TTC549 (cell line): ENCODE measurements around the gene TMOD2.

ENCODE experiments used
- FAIRE-seq: peaks from 2 replicates; lab custom pipeline; 2012; peaks lifted over from hg19 to GRCh38; lab: Jason Lieb, UNC

Gene TMOD2

DNA sequence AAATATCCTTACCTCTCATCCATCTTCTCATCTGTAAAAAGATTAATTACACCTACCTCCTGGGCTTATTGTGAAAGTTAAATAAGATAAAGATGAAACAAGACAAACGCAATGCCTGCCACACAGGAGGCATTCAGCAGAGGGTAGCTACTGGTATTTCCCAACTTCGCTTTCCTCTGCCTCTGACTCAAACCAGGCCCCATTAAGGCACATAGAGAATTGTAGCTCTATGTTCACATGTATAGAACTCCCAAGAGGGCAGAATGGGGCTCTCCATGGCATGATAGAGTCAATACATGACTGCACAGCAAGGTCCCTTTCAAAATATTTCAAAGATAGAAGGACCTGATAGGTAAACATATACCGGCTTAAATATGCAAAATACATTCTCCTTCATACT is 15.3 kb upstream of the TMOD2 start:
- no peak for FAIRE-seq

GRCh38 chr15:51736751-51737521 is 14.5 kb upstream of the TMOD2 start:
- FAIRE-seq, result no peak

- no peak for FAIRE-seq
Observed at GRCh38 chr15:51737522-51738305, 13.7 kb upstream of the TMOD2 start, which contains the start of gene LYSMD2. TSS of gene LYSMD2 (minus strand) at chr15:51737655. CDS start at chr15:51737622, 33 bp downstream.

DNA sequence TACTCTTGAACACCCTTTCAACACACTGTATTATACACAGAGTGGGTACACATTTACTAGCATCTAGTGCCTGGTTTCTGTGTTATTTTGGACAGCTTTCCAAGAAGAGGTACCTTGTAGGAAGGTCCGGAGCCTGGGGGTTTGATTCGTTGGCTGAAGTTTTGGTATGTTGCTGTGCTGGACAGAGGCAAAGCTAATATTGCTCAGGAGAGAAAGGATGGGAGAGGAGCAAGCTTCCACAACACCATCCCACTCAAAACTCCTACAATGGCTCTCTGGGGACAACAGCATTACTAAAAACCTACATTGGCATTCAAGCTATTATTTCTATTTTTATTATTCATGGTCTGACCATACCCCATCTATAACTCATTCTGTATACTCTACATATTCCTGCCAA is 12.8 kb upstream of the TMOD2 start:
- FAIRE-seq, result no peak

GRCh38 chr15:51739061-51739712 is 12.2 kb upstream of the TMOD2 start:
- no peak for FAIRE-seq

GRCh38 chr15:51749307-51749706 is 2.1 kb upstream of the TMOD2 start:
- FAIRE-seq, result no peak

DNA sequence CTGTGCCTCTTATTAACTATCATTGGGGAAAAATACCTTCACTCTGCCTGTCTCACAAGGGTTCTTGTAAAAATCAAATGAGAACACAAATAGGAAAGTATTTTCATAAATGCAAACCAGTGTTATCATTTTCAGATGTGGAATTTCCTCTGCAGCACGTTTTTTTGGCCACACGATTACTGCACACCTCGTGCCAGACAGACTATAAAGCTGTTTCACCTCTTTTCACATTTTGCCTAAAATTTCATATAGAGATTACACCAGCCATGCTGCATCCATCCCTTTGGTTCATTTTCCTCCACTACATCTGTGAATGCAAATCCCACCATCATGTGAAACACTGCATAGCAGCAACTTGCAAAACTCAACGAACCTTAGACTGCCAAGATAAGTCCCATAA is 1.2 kb upstream of the TMOD2 start:
- FAIRE-seq, result no peak

GRCh38 chr15:51751697-51752683 is 593 bp downstream of the TMOD2 start:
- no peak for FAIRE-seq

- FAIRE-seq, result no peak
Observed at GRCh38 chr15:51752888-51753287, 1.5 kb downstream of the TMOD2 start.

- no peak for FAIRE-seq
Observed at GRCh38 chr15:51754267-51754666, 2.9 kb downstream of the TMOD2 start.

DNA sequence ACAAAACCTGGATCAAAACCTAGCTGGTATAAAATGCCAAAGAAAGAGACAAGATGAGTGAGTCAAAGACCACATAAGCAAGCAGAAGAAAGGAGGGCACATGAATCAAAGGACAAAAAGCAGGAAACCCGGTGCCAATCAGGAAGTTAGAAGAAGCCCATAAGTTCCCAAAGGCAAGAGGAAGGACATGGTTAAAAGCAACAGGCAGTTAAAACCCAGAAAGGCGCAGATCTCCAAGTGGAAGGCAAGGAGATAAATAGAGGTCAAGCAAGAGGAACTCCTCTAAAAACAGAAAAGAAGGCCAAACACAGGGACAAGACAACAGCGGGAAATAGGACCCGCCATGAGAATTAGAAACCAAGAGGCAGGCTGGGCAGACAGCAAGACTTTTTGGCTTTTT is 4.4 kb downstream of the TMOD2 start:
- FAIRE-seq, result no peak

DNA sequence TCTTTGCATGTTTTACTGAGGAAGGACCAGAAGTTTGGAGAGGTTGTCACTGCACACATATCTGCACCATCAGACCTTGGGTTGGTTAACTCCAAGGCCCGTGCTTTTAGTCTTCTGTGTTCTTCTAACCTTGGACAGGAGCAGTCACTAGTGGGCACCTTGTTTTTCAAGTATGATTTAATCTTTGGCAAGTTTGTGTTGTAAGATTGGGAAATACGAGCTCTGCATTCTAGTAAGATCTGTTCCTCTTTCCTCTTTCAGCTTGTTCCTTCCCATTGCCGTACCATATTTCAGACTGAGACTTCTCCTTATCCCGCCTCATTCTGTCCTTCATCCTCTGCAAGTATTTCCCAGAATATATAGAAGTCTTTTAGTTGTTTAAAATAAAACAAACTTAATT is 5.1 kb downstream of the TMOD2 start:
- no peak for FAIRE-seq

DNA sequence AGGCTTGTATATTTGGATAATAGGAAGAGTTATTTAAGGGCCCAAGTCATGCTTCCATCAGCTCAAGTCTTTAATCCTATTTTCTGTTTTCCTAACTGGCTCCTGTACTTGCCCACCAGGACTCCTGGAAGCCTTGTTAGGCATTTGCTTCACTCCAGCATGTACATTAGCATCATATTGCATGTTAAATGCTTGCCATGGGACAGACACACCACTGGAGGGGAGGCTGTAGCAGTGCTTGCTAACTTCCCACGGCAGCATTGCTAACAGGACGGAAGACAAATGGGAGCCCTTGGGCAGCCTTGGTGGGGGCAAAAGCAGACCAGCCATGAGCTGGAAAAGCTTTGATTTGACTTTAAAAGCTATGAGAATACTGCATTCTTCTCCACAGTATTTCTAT is 6.1 kb downstream of the TMOD2 start:
- FAIRE-seq, result no peak

DNA sequence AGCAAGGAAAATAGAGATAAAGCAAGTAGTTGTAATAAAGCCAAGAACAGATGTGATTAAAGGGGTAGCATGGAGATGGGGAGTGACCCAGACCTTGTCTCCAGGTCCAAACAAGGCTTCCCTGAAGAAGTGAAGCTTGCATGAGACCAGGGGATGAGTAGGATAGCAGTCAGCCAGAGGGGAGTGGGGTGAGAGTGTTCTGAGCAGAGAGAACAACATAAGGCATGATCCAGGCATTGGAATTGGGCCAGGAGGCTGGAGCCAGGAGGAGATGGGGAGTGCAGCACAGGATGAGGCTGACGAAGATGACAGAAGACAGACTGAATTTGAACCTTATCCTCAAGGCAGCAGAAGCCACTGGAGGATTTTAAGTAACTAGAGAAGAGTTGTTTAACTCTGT is 7.2 kb downstream of the TMOD2 start:
- no peak for FAIRE-seq

- FAIRE-seq, result no peak
Observed at GRCh38 chr15:51759557-51760070, 8.2 kb downstream of the TMOD2 start.

- FAIRE-seq, result no peak
Observed at GRCh38 chr15:51760805-51761204, 9.4 kb downstream of the TMOD2 start.

DNA sequence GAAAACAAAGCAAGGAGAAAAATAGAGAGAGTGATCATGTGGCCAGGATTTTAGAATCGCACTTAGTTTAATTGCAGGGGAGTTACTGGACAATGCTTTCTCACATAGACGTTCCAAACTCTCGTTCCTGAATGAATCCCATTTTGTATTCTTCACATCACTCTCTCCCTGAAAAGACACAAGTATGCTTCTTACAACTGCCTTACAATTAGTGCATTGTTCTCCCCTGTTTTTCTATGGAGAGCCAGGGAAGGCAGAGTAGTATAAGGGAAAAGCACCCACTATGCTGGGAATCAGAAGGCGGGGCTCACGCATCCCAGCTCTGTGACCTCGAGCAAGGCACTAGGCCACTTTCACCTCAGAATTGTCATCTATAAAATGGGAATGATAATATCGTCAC is 14.4 kb downstream of the TMOD2 start:
- FAIRE-seq, result no peak

DNA sequence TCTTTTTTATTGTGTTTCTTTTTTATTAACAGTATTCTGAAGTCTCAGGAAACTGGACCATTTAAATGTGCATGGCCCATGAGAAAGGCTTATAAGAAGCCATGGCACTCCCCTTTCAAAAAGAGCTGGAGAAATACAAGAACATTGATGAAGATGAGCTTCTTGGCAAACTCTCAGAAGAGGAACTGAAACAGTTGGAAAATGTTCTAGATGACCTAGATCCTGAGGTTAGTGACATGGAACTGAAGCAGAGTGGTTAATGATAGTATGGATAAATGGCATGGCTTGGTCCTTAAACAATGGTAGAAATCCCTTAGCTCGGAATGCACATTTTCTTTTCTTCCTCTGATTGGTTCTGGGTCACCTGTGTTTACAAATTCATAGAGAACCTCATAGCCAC is 14.9 kb downstream of the TMOD2 start:
- no peak for FAIRE-seq

GRCh38 chr15:51768018-51768417 is 16.6 kb downstream of the TMOD2 start:
- FAIRE-seq, result no peak

DNA sequence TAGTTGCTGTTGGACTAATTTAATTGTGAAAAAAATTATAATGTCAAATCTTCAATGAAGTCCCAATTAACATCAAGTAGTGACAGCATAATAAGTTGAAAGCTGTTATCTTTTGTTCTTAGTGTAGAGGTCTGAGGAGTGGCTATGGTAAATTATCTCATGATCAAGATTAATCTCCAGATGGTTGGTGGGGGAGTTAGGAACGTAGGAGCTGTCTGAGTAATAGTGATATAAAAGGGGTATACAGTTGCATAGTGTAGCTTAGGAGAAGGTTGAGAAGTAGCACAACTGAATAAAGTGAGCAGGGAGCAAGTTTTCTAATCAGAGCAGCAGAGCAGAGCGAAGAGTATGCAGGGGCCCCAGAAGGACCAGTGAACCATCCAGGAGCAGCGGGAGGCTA is 19.5 kb downstream of the TMOD2 start:
- FAIRE-seq, result no peak

DNA sequence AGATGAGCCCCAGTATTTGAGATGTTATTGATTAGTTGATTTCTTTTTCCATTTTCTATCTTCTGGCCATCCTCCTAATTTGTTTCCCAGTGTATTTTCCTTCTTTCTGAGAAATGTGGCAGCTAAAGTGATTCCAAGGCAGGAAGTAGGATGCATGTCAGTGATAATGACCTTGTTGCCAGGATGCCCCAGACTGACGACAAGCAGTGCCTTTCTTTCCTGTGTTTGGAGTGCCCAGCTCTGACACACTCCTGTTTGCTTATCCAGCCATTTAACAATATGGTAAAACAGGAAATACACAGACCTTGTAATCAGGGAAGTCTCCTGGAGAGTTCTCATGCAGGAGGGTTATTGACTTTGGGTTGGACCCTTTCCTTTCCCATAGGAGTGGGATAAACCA is 20.4 kb downstream of the TMOD2 start:
- no peak for FAIRE-seq

- no peak for FAIRE-seq
Observed at GRCh38 chr15:51774916-51775315, 23.5 kb downstream of the TMOD2 start.
